ENCODE results near the gene PRSS57.
A peak's percentile ranks its signal among the peaks of the same experiment; 100 is the strongest.

The PRSS57 gene

DNA sequence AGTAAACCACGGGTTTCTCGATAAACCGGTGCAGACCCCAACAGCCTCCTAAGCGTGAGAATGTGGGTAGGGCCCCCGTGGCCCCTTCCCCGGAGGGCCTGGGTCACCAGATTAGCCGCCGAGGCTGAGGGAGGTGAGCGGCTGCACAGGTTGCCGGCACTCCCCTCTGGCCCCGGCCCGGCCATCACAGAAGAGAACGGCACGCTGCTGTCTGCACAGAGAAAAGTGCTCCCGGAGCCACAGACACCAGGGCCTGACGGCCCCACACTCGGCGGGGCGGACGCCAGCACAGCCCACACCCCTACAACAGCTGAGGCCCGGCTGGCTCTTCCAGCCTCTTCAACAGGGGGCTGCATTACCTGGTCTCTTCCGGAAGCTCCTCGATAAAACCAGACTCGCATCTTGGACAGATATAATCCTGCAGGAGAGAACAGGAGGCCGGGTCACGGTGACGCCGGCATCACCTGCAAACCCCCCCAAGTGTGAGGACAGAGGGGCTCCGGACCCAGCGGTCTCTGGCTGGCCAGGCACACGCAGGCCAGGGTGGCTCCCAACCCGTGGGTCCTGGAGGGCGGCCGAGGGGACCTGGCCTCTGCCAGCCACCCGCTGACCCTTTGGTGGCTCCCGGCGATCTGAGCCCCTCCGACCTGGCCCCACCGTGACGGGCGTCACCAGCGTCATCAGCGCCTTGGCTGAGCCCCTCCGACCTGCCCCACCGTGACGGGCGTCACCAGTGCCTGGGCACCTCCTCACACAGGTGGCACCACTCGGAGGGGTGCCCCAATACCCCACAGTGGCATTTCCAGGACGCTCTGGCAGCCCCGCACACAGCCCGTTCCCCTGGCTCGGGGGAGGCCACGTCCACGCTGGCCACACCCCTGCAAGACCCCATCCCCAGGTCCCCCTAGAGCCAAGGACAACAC is 42.5 kb downstream of the PRSS57 start:
- DNase-seq (ENCODE audit: low read depth), result no peak

DNA sequence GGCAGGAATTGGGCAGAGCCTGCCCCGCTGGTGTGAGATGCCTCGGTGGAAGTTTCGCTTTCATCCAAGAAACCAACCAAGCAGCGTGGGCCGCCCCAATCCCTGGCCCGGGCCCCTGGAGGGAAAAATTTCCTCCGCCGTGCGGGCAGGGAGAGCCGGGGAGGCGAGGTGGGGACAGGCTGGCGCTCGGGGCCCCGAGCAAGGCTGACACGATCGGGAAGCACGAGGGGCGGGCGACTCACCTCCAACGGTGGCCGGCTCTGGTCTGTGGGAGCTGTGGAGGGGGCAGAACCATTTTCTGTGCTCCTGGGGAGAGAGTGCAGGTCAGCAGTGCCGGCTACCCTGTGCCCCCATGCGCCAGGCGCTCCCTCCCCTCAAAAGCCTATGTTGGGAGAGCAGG is 43.3 kb downstream of the PRSS57 start:
- no peak for DNase-seq (ENCODE audit: low read depth)

DNA sequence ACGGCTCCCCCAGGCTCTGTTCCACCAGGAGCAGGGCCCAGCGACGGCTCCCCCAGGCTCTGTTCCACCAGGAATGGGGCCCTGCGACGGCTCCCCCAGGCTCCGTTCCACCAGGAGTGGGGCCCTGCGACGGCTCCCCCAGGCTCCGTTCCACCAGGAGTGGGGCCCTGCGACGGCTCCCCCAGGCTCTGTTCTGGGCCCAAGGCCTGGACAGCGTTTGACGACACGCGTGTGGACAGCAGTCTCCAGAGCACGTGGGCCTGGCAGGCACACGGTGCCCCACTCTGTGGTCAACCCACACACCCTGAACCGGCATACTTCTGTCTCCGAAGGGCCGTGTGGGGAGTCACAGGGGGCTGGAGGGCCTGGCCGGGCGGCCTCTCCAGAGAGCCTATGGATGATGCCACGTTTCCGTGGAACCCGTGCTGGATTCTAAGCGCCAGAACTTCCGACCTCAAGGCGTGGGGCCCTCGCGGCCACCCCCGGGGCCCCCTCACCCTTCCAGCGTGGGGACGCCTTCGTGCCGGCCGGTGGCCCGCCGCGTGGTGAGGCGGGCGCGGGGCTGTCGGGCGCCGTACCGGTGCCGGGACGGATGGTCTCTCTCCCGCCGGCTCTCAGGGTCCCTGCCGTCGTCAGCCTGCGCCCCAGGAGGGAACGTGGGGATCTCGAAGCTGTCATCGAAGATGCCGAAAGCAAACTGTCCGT is 44.0 kb downstream of the PRSS57 start:
- no peak for DNase-seq (ENCODE audit: low read depth)

DNA sequence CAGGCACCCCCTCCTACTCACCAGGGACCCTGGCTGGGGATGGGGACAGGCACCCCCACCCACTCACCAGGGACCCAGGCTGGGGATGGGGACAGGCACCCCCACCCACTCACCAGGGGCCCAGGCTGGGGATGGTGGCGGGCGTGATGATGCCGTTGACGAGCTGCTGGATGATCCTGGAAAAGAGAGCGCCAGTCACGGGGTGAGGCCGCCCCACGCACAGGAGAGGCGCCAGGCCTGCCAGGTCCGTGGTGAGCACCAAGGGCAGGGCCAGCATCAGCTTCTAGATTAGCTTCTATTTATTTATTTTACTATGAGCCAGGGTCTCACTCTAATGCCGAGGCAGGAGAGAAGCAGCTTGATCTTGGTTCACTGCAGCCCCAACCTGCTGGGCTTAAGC is 45.1 kb downstream of the PRSS57 start:
- no peak for DNase-seq (ENCODE audit: low read depth)

DNA sequence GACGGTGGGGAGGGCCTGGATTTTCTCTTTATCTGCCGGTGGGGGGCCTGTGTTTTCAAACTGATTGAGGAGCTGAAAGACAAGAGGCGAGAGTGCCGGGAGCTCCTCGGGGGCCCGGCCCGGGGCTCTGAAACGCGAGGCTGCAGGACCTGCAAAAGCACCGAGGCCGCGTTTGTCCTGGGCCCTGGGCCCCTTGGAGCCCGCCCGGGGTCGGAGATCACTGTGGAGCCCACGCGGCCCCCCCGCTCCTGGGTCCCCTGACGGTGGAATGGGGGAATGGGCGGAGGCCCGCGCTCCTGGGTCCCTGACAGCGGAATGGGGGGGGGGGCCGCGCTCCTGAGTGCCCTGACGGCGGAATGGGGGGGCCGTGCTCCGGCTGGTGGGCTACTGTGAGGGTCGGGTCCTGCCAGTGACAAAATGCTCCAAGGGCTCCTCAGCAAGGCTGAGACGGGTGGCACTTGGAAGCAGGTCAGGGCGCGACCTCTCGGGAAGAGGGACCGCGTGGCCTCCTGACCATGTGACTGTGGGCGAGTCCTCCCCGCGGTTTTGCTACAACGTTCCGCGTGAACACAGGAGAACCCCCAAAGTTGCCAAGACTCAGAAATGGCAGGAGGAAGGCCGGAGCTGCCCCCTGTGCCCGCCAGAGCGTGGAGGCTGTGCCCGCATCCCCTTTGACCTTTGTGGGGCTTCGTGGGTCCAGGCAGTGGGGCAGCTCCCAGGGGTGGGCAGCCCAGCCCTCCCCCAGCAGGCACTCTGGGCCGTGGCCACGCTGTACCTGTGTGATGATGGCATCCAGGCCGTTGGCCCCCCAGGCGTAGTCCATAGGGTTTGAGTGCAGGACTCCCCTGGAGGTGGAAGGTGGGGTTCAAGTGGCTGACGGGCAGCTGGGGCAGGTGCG is 46.1 kb downstream of the PRSS57 start:
- no peak for DNase-seq (ENCODE audit: low read depth)

DNA sequence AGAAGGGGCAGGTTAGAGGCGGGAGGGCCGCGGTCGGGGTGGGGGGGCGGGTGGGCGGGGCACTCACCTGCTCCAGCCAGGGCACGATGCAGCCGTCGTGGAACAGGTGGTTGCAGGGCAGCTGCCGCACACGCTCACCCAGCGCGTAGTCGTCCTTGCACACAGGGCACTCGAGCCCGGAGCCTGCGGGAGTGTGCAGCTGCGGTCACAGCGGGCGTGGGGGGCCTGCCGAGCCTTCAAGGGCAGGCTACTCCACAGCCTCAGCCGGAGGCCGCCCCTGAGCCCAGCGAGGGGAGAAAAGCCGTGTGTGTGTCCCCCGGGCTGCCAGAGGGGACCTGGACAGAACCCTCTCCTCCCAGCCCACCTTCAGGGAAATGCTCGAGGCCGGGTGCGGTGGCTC is 46.9 kb downstream of the PRSS57 start:
- no peak for DNase-seq (ENCODE audit: low read depth)

DNA sequence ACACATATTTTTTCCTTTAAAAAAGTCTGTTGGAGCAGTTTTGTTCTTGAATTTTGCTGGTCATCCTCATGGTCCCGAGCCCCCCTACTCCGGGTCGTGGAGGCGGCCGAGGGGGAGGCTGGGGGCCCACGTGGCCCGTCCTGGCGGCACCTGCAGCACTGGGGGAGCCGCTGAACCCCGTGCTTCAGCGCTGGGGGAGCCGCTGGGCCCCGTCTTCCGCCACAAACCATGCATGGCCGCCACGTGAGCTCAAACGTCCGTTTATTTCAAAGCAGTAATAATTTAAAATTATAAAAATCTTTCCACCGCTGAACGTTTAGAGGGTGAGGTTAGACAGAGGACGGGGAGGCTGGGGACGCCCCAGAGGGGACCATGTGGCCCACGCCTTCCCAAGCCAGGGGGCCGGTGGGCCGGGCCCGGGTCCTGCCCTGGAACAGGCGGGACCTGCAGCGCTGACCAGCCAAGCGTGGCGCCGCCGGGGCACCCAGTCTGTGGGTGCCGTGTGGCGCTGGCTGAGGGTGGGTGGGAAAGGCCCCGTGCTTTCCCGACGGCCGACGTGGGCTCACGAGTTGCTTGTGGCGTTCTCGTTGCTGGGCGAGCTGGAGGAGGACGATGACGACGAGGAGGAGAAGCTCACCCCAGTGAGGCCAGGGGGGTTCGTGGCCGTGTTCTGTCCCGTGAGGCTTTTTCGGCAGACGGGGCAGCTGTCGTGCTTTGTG is 47.5 kb downstream of the PRSS57 start:
- DNase-seq (ENCODE audit: low read depth), result no peak

DNA sequence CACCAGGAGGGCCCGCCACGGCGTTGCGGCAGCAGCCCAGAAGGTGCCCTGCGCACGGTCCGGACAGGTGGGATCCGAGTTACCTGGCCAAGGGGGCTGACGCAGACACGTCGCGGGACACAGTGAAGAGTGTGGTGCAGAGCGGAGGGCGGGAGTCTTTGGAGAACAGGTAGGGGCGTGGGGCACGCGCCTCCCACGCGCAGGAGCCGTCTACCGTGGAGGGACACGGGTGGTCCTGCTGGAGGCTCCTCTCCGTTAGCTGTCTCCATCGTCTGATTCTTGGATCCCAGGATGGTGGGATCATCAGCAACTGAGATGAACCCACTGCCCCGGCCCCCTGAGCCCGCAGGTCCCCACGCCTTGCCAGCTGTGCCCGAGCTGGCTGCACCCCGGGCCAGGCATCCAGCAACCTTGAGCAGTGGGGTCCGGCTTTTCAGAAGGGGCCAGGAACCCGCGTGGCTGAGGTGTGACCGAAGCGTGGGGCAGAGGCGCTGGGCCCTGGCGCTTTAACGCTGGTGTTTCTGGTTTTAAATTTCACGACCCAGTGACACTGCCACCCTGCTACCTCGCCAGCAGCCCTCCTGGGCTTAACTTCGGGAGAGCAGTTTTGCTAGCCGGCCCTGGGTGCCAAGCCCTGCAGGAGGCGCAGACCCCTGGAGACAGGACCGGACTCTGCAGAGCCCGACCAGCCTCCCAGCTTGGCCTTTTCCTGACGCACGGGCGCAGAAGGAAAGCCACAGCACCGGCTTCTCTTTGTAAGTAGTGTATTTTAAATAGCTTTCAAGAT is 48.3 kb downstream of the PRSS57 start:
- no peak for DNase-seq (ENCODE audit: low read depth)

DNA sequence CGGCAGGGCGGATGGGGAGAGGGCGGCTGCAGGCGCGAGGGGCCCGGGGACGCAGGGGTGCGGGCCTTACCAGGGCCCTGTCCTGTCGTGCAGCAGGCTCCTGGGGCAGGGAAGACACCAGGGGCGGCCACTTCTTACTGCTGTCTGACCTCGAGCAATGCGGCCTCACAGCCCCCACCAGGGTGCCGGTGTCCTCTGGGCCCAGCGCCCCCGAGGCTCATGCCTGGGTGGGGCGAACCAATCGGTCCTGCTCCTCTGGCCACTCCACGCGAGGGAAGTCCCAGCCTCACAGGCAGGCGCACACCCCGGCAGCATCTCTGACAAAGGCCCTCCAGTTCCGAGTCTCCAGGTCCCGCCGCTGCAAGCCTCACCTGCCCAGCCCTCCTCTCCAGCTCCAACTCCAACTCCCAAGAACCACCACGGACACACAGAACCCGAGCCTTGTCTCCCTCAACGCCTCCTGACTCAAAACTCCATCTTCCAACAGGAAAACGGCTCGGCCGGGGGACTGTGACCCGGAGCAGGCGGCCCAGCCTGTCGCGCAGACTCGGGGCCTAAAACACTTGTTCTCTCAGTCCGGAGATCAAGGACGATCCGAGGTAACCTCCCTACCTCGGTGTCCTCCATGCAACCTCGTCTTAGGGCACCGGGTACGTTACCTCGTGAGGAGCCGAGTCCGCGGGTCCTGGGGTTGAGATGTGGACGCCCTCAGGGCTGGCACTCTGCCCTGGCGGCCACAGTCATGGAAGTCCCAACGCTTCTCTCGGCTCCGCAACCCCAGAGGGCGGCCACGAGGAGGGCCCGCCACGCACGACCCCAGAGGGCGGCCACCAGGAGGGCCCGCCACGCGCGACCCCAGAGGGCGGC is 49.1 kb downstream of the PRSS57 start:
- no peak for DNase-seq (ENCODE audit: low read depth)

DNA sequence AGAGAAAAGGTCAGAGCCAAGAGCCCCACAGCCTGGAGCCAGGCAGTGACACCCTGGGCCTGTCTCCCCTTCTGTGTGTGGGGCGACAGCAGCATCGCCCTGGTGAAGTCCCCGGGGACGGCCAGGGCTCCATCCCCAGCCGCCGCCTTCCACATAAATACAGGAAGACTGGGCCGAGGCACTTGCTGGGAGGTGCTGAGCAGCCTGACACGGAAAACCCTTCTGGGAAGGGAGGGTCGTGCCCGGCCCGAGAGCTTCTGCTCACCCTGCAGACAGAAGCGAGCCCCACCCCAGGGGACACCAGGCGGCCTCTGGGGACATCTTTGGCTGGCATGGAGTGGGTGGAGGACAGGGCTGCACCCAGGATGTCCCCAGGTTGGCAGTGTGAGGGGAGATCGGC is 50.5 kb downstream of the PRSS57 start:
- DNase-seq (ENCODE audit: low read depth), result no peak

DNA sequence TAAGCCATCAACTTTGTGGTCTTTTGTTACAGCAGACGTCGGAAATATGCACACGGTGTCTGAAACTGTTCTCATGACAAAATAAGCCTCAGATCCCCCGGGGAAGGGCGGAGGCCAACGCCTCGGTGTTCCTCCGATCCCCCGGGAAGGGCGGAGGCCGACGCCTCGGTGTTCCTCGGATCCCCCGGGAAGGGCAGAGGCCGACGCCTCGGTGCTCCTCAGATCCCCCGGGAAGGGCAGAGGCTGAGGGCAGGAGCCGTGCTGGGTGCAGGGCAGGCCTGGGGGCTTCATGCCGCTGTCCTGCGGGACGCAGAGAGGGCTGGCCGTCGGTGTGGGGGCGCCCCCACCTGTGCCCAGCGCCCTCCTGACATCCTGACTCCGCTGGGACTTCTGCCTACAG is 50.9 kb downstream of the PRSS57 start:
- DNase-seq (ENCODE audit: low read depth), result no peak

DNA sequence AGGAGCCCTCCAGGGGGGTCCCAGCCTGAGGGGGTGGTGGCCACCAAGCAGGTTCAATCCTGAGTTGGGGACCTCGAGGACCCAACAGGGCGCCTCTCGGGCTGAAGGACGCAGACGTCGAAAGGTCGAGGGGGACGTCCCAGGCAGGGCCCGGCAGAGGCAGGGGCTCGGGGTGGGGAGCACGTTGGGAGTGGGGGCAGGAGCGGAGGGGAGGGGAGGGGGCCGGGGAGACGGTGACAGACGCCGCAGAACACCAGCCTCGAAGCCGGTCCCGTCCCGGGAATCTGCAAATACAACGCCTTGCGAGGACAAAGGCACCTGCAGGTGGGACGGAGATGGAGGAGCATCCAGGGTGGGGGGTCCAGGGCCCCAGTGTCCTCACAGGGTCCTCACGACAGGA is 51.5 kb downstream of the PRSS57 start:
- no peak for DNase-seq (ENCODE audit: low read depth)

DNA sequence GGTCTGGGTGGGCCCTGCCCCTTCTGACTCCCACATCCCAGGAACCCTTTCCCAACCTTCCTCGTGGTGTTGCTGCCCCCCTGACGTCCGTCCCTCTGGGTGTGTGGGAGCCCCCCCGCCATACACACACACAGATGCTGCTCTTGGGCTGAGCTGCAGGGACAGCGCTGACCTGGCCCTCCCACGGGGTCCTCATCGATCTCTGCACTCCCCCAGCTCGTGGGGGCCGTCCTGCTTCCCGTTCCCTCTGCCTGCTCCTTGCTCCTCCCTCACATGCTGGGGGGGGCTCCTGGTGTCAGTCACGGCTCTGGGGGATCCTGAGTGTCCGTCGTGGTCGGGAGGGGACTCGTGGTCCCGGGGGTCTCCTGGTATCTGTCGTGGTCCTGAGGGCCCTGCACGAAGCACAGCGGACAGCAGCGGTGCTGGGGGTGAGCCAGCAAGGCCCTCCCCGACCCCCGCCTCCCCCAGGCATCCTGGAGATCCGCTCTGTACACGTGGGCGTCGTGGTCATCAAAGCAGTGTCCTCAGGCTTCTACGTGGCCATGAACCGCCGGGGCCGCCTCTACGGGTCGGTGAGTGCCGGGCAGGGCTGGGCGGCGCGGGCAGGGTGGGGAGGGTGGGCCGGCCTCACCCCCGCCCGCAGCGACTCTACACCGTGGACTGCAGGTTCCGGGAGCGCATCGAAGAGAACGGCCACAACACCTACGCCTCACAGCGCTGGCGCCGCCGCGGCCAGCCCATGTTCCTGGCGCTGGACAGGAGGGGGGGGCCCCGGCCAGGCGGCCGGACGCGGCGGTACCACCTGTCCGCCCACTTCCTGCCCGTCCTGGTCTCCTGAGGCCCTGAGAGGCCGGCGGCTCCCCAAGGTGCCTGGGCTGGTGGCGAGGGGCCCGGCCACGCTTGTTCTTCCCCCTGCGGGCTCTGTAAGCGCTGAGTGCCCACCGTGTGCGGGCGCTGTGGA is 52.2 kb downstream of the PRSS57 start:
- no peak for DNase-seq (ENCODE audit: low read depth)

DNA sequence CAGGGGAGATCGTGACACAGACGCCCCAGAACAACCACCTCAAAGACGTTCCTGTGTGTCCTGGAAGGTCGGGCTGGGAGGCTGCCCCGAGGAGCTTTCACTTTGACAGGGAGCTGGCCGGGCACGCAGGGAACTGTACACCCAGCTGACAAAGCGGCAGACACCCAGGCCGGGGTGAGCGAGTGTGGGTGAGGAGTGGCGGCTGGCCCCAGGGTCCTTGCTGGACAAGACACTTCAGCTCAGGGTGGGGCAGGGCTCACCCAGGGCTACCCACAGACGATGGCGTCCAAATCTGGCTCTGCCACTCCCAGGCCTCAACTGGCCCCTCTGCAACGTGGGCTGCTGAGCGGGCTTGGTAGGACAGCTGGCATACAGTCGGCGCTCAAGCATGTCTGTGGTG is 53.5 kb downstream of the PRSS57 start:
- no peak for DNase-seq (ENCODE audit: low read depth)

DNA sequence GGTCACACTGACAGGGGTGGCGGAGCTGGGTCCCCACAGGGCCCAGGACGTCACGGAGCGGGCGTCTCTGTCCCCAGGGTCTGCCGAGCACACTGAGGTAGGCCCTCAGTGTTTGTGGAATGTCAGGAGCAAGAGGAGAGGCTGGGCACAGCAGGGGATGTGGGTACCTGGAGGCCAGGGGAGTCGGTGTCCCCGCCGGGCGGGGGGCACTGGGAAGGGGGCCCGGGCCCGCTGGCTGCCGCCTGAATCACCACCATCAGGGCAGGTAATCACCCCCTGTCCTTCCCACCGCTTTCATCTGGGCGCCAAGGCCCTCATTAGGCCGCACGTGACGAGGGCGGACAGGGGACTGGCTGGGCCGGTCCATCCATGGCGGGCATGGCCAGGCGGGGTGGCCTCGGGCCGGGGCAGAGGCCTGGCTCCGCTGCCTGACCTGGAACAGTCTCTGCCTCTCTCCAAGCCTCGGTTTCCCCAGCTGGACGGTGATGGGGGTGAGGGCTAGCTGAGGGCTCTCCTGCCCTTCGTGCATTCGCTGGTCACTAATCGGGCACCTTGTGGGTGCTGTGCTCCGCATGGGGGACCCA is 54.6 kb downstream of the PRSS57 start:
- no peak for DNase-seq (ENCODE audit: low read depth)

DNA sequence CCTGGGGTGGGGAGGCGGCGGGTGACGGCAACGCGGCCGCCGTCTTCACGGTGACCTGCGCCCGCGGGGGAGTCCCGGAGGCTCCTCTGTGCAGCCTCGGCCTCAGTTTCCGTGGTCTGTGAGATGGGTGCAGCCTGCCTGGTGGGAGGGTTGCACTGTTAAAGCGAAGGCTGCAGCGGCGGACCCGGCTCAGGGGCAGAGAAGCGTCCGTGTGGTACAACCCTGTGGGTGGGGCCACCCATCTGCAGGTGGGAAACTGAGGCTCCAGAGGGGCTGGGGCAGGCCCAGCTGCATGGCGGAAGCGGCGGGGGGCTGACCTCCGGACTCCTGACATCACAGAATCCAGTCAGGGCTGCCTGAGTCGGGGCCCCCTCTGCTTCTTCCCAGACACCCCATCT is 55.1 kb downstream of the PRSS57 start:
- DNase-seq (ENCODE audit: low read depth), result no peak

DNA sequence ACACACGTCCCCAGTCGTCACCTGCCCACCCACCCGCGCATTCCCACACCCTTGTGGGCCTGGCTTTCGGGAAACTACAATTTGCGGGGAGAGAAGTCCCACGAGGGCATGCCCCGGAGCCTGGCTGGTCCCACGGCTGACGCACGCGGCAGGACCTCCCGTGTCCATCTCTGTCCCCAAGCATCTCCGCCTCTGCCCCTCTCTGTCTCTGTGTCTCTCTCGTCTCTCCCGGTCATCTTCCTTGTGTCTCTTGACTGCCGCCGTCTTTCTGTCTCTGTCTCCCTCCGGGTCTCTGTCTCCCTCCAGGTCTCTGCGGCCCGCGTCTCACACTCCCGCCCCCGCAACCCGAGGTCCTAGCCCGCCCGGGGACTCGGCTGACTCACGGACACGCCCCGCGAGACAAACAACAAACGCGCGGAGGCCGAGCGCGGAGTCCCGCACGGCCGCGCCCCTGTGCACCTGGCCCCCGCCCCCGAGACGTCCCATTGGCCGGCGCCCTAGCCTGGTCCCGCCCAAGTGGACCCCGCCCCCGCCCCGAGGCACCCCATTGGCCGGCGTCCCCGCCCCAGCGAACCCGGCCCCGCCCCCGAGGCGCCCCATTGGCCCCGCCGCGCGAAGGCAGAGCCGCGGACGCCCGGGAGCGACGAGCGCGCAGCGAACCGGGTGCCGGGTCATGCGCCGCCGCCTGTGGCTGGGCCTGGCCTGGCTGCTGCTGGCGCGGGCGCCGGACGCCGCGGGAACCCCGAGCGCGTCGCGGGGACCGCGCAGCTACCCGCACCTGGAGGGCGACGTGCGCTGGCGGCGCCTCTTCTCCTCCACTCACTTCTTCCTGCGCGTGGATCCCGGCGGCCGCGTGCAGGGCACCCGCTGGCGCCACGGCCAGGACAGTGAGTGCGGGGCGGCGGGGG is 55.7 kb downstream of the PRSS57 start, which contains the start of gene FGF22:
Gene FGF22, plus strand, starts transcription at position 627 of the 908 bp plus-strand sequence. Its CDS starts 47 bp downstream, at position 674.
- peak; percentile 75 for DNase-seq (ENCODE audit: low read depth)
